Suprapubic skin (tissue), 4 donors: ENCODE measurements around the gene OSBP2. TPM values are rescaled to one million over a fixed set of nuclear protein-coding genes. Genes with fewer than 3 reads are reported as not detected.

ENCODE experiments used
- DNase-seq, 2 donors: peaks; one replicate each; pipeline ENCODE4 v3.0.0-alpha.2; 2019; ENCODE audit warnings: low spot score in 2 of 2
- H3K27ac ChIP-seq: fragments of 200-600 bp; sonication (generic); one replicate; pipeline ENCODE4 v1.5.1; 2019
- H3K27me3 ChIP-seq: fragments of 200-600 bp; sonication (generic); one replicate; pipeline ENCODE4 v1.5.1; 2019
- H3K36me3 ChIP-seq: fragments of 200-600 bp; sonication (generic); one replicate; pipeline ENCODE4 v1.5.1; 2019
- H3K4me1 ChIP-seq: fragments of 200-600 bp; sonication (generic); one replicate; pipeline ENCODE4 v1.5.1; 2019
- H3K4me3 ChIP-seq: fragments of 200-600 bp; sonication (generic); one replicate; pipeline ENCODE4 v1.5.1; 2019; ENCODE audit warnings: mild to moderate bottlenecking
- H3K9me3 ChIP-seq: fragments of 200-600 bp; sonication (generic); one replicate; pipeline ENCODE4 v1.5.1; 2019
- POLR2AphosphoS5 ChIP-seq, 3 donors: sonication (generic); formaldehyde crosslinking; IDR thresholded peaks; one replicate each; pipeline ENCODE4 v1.6.1; 2017; ENCODE audit warnings: antibody characterized with exemption in 3 of 3
- WGBS: methylation state at CpG from one replicate; pipeline ENCODE4 v1.1.5; 2018; 5-methylcytosine and 5-hydroxymethylcytosine counted together
- total RNA-seq, 4 donors: library from RNA; depleted of rRNA; stranded (reverse); fragments of >200 nt; gene quantifications; one replicate each; pipeline ENCODE4 v1.1.0, GENCODE V29; 2016
- TF ChIP-seq, protein P1 (sequence below), 2 donors: fragments of 200-600 bp in 1 of 2; fragments of 450-650 bp in 1 of 2; sonication (generic) in 1 of 2; IDR thresholded peaks; one replicate each; pipeline ENCODE4 v1.5.1; 2016 to 2019; ENCODE audit warnings: antibody characterized with exemption in 2 of 2, mild to moderate bottlenecking in 1 of 2, moderate library complexity in 1 of 2

The OSBP2 gene
- total RNA-seq, 4 donors from 2014 or later = 3.9 to 11.3 (median 6.4) TPM

DNA sequence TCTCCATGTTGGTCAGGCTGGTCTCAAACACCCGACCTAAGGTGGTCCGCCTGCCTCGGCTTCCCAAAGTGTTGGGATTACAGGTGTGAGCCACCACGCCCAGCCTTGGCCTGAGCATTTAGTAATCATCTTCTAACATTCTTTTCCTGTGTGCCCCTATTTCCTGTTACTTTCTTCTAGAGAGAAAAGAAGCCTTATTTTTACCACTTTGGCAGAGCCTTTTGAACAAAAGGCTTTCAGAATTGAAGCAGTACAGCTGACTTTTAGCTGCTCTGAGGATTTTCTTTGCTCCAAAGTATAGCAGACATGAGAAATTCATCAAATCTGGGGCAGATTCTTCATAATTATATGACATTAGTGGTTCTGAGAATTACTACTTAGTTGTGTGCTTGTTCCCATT is 260.5 kb downstream of the OSBP2 start:
- Histone ChIP-seq H3K9me3 (no peaks in the 10 kb centered on the region), H3K4me1 (no peaks in the 10 kb centered on the region), H3K27ac (no peak overlapping the region), H3K36me3 (peaks cover 23% of the 10 kb centered on the region), H3K4me3 (no peak overlapping the region), H3K27me3 (no peaks in the 10 kb centered on the region)
- no peak for DNase-seq
- 80% methylated on average over 4 of the region's 4 CpGs for whole genome bisulfite sequencing
- TF ChIP-seq, protein P1, sequence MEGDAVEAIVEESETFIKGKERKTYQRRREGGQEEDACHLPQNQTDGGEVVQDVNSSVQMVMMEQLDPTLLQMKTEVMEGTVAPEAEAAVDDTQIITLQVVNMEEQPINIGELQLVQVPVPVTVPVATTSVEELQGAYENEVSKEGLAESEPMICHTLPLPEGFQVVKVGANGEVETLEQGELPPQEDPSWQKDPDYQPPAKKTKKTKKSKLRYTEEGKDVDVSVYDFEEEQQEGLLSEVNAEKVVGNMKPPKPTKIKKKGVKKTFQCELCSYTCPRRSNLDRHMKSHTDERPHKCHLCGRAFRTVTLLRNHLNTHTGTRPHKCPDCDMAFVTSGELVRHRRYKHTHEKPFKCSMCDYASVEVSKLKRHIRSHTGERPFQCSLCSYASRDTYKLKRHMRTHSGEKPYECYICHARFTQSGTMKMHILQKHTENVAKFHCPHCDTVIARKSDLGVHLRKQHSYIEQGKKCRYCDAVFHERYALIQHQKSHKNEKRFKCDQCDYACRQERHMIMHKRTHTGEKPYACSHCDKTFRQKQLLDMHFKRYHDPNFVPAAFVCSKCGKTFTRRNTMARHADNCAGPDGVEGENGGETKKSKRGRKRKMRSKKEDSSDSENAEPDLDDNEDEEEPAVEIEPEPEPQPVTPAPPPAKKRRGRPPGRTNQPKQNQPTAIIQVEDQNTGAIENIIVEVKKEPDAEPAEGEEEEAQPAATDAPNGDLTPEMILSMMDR (IDR thresholded peaks at IDR 0.05) = no peak
- no peak for TF ChIP-seq POLR2AphosphoS5 (IDR thresholded peaks at IDR 0.05)

Other genes with a start within 250 kb of the OSBP2 start
- gene SEC14L3, start 222.9 kb upstream of the OSBP2 start, total RNA-seq = not detected
- gene SEC14L4, start 189.2 kb upstream of the OSBP2 start, total RNA-seq = 1 to 10 TPM; 2.2 to 3.3 (median 2.7) TPM
- gene SEC14L6, start 148.1 kb upstream of the OSBP2 start, total RNA-seq = 100 to 1,000 TPM in 1 of 4 donors, 10 to 100 TPM in 3; 15.2 to 105 (median 41.4) TPM
- gene GAL3ST1, start 120.2 kb upstream of the OSBP2 start, total RNA-seq = 1 to 10 TPM; 1.2 to 3.7 (median 2.4) TPM
- gene PES1, start 103.0 kb upstream of the OSBP2 start, total RNA-seq = 10 to 100 TPM; 46.7 to 59.9 (median 53.1) TPM
- 10 to 100 TPM in 2 of 4 donors, 1 to 10 TPM in 2; 4.9 to 24.2 (median 11.0) TPM for gene TCN2, start 87.7 kb upstream of the OSBP2 start, total RNA-seq
- gene SLC35E4, start 59.1 kb upstream of the OSBP2 start, total RNA-seq = 10 to 100 TPM; 17.0 to 20.3 (median 18.8) TPM
- gene DUSP18, start 27.0 kb upstream of the OSBP2 start, total RNA-seq = 10 to 100 TPM; 14.2 to 20.4 (median 16.5) TPM